ENCODE measurements around the gene PARM1.

Gene PARM1

DNA sequence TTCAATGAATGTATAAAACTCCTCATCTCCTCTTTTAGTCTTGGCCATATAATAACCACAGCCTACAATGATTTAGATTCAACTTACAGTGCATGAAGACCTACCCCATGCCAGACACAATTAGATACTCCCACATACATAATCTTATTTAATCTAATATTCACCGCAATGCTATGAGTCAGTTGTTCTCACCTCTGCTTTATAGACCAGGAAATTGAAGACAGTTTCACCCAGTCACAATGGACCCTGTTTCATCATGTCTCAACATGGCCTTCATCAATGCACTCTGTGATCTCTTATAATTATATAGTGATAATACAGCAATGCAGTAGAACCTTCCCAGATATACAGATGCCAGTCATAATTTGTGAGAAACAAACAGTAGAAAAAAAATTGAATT is 148.6 kb downstream of the PARM1 start:
- DNase-seq (ENCODE audit: low spot score), result no peak

DNA sequence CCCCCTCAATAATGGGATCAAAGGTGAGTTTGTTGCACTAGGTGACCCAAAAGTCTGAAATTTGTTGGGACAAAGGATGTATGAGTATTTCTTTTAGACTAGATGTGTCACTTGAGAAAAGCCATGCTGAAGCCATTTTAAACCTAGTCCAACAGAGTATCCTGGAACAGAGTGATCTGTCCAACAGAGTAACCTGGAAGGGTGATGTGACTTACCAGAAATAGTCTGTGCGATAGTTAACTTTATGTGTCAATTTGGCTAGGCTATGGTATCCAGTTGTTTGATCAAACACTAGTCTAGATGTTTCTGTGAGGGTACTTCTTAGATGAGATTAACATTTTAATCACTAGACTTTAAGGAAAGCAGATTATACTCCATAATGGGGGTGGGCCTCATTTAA is 154.5 kb downstream of the PARM1 start:
- no peak for DNase-seq (ENCODE audit: low spot score)

GRCh38 chr4:75087865-75088264 is 154.9 kb downstream of the PARM1 start:
- no peak for DNase-seq (ENCODE audit: low spot score)

DNA sequence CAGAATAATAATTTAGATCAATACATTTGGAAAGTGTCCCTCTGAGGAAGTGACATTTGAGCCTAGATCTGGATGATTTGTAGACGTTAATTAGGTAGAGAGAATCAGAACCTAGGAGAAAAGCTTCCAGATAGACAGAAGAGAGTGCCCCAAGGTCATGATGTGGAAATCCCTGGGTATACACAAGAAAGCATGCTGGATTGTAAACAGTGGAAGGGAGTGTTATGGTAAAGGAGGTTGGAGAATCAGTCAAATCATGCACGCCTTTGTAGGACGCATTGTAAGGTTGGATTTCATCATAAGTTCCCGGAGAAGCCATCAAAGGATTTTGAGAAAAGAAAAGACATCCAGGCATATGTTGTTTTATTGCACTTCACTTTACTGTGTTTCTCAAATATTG is 156.3 kb downstream of the PARM1 start:
- no peak for DNase-seq (ENCODE audit: low spot score)

GRCh38 chr4:75099321-75099720 is 166.4 kb downstream of the PARM1 start:
- DNase-seq (ENCODE audit: low spot score), result no peak
